Measurements from ENCODE around the gene COL18A1. TPM values are rescaled to one million over a fixed set of nuclear protein-coding genes. Genes with fewer than 3 reads are reported as not detected.

Gene COL18A1
- total and polyA plus RNA-seq, 5 donors from 2014 or later, result 0.29 to 2.7 (median 1.3) TPM

- Histone ChIP-seq H3K27ac (ENCODE audit: insufficient read depth, low read length, poor library complexity, severe bottlenecking) (no peak overlapping the region), H3K9me3 (ENCODE audit: control insufficient read depth in 2 of 2, low read length in 2 of 2) (no peaks in the 10 kb centered on the region), H3K4me3 (ENCODE audit: low read depth, low read length) (no peak overlapping the region), H3K4me1 (ENCODE audit: control insufficient read depth, insufficient read depth, low read length, poor library complexity, severe bottlenecking) (no peaks in the 10 kb centered on the region), H3K27me3 (ENCODE audit: control insufficient read depth, insufficient read depth, low read length) (no peaks in the 10 kb centered on the region), H3K36me3 (ENCODE audit: control insufficient read depth, insufficient read depth, low read length) (no peaks in the 10 kb centered on the region)
- Mint-ChIP-seq H3K36me3 (peaks cover 4% of the 10 kb centered on the region), H3K9me3 (peaks cover 0 to 5% (median 0%) of the 10 kb centered on the region in 7 donors), H3K4me1 (no peaks in the 10 kb centered on the region), H3K4me3 (no peak overlapping the region), H3K27me3 (peaks cover 8% of the 10 kb centered on the region), H3K27ac (no peak overlapping the region)
- no peak for ATAC-seq (ENCODE audit: low read depth in 2 of 2)
- no peak for DNase-seq
Observed at GRCh38 chr21:45562402-45562801, 157.4 kb downstream of the COL18A1 start.

GRCh38 chr21:45562965-45563364 is 158.0 kb downstream of the COL18A1 start:
- DNase-seq, result no peak
- no peak for ATAC-seq (ENCODE audit: low read depth in 2 of 2)
- no peaks in the 10 kb centered on the region for H3K4me1 ChIP-seq (ENCODE audit: control insufficient read depth, insufficient read depth, low read length, poor library complexity, severe bottlenecking)
- peaks cover 13% of the 10 kb centered on the region for H3K27me3 Mint-ChIP-seq
- H3K4me3 ChIP-seq (ENCODE audit: low read depth, low read length), result no peak overlapping the region
- no peaks in the 10 kb centered on the region for H3K27me3 ChIP-seq (ENCODE audit: control insufficient read depth, insufficient read depth, low read length)
- H3K27ac ChIP-seq (ENCODE audit: insufficient read depth, low read length, poor library complexity, severe bottlenecking), result no peak overlapping the region
- no peak overlapping the region for H3K27ac Mint-ChIP-seq
- H3K36me3 Mint-ChIP-seq, result peaks cover 4% of the 10 kb centered on the region
- no peaks in the 10 kb centered on the region for H3K4me1 Mint-ChIP-seq
- H3K36me3 ChIP-seq (ENCODE audit: control insufficient read depth, insufficient read depth, low read length), result no peaks in the 10 kb centered on the region
- peaks cover 0 to 5% (median 0%) of the 10 kb centered on the region in 7 donors for H3K9me3 Mint-ChIP-seq
- no peaks in the 10 kb centered on the region for H3K9me3 ChIP-seq (ENCODE audit: control insufficient read depth in 2 of 2, low read length in 2 of 2)
- no peak overlapping the region for H3K4me3 Mint-ChIP-seq

Other genes starting within 250 kb of the COL18A1 start
- gene POFUT2, start 117.3 kb upstream of the COL18A1 start, total RNA-seq, result 55.6 TPM
- 1 to 10 TPM; 2.6 to 4.7 (median 3.2) TPM for gene POFUT2, start 117.3 kb upstream of the COL18A1 start, polyA plus RNA-seq
- gene SLC19A1, start 137.3 kb downstream of the COL18A1 start, total RNA-seq, result 10.8 TPM
- 1 to 10 TPM; 4.7 to 6.8 (median 5.0) TPM for gene SLC19A1, start 137.3 kb downstream of the COL18A1 start, polyA plus RNA-seq
- 5.3 TPM for gene PCBP3, start 238.6 kb downstream of the COL18A1 start, total RNA-seq
- 1 to 10 TPM in 3 of 4 donors, under 1 TPM in 1; 0.72 to 2.8 (median 1.8) TPM for gene PCBP3, start 238.6 kb downstream of the COL18A1 start, polyA plus RNA-seq